GM20000 (cell line): ENCODE data around the gene PTK6.

Experiments used
- DNase-seq: peaks from one replicate; pipeline ENCODE4 v3.0.0; 2012; ENCODE audit warnings: low spot score
- TF ChIP-seq, protein P1 (sequence below): IDR thresholded peaks from 2 replicates; pipeline ENCODE4 v1.5.1; 2012; ENCODE audit warnings: mild to moderate bottlenecking, control low read depth; ENCODE audit errors: extremely low read depth, missing control alignments

Gene PTK6

DNA sequence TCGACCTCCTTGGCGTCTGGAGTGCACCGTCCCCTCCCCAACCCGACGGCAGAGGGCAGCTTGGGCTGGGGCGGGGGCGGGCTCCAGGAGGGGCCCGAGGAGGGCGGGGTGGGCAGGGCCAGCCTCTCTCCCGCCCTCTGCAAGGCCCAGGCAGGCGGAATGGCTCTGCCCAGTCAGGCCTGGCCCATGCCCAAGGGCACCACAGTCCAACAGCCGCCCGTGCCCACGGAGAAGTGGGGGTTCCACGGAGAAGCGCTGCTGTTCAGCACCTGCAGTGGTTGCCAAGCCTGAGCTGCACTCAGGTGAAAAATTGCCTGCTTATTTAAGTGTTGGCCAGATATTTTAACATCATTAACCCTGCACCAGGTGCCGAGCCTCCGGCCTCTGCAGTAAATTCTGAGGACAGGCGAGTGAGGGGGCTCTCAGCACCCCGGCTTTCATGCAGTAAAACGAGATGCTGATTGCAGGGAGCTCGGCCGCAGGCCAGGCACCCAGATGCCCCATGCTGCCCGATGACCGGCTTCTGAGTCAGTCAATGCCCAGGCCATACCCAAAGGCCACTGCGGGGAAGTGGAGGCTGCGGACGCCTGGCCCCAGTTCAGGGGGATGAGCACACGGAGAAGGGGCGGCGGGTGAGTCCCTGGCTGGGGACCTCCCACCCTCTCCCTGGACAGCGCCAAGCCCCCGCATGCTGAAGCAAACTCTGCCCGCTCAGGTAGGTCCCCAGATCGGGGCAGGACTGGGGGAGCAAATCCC, 10.7 kb upstream of the PTK6 start, which contains the start of gene SRMS:
Gene SRMS (minus strand): TSS at position 25 of the 756 bp plus-strand sequence. CDS start 286 bp downstream, outside the sequence.
- TF ChIP-seq, protein P1, sequence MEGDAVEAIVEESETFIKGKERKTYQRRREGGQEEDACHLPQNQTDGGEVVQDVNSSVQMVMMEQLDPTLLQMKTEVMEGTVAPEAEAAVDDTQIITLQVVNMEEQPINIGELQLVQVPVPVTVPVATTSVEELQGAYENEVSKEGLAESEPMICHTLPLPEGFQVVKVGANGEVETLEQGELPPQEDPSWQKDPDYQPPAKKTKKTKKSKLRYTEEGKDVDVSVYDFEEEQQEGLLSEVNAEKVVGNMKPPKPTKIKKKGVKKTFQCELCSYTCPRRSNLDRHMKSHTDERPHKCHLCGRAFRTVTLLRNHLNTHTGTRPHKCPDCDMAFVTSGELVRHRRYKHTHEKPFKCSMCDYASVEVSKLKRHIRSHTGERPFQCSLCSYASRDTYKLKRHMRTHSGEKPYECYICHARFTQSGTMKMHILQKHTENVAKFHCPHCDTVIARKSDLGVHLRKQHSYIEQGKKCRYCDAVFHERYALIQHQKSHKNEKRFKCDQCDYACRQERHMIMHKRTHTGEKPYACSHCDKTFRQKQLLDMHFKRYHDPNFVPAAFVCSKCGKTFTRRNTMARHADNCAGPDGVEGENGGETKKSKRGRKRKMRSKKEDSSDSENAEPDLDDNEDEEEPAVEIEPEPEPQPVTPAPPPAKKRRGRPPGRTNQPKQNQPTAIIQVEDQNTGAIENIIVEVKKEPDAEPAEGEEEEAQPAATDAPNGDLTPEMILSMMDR, result no peak
- no peak for DNase-seq

DNA sequence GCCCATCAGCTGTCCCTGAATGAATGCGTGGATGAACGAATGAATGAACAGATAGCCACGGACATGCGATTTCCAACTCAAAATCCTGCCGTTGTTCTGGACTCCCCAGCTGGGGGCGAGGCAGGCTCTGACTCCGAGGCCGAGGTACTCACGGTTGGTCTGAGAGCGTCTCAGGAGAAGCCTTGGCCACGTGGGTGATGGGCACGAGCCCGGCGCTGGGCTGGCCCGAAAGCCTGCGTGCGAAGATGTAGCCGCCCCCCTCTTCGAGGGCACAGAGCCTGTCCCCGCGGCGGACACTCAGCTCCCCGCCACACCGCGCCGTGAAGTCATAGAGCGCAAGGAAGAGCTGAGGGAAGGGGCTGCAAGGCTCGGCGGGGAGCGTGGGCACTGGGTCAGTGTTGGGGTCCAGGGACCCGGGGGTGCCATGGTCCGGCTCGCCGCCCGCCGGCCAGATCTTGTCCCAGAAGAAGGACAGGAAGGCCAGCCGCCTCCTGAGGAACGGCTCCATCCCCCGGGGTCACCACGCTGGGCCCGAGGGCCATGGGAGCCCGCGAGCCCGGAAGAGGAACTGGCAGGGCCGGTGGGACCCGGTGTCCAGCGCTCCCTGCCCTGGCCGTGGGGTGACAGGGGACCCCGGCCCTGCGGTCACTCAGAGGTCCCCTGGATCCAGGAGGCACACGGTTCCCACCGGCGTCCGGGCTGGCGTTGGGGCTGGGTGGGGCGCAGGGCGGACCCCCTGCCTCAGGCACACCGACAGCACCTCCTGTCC, 10.0 kb upstream of the PTK6 start:
- TF ChIP-seq, protein P1, result no peak

DNA sequence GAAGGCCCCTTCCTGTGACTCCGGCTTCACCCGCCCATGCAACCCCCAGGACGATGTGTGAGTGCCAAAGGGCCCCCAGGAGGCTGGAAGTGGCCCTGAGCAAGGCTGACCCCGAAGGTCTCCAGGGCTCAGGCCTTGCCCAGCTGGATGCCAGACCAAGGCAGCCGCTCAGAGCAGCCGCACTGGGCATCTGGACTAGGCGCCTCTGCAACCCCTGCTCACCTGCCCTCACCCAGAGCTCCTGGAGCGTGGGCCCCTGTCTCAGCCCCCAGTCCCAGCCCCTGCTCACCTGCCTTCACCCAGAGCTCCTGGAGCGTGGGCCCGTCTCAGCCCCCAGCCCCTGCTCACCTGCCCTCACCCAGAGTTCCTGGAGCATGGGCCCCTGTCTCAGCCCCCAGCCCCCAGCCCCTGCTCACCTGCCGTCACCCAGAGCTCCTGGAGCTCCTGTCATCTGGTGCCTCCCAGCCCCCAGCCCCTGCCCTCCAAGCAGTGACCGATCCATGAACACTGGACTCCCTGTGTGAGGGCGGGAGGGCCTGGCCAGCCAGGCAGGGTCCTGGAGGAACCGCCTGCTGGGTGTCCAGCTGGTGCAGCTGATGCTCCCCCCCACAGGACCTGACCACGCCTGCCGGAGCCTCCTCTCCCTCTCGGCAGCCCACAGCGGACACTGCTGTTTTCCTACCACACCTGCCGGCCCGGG, 9.2 kb upstream of the PTK6 start:
- TF ChIP-seq, protein P1, result no peak
- DNase-seq, result no peak

More for the DNA sequence above, 10.0 kb upstream of the PTK6 start:
- DNase-seq, result no peak

DNA sequence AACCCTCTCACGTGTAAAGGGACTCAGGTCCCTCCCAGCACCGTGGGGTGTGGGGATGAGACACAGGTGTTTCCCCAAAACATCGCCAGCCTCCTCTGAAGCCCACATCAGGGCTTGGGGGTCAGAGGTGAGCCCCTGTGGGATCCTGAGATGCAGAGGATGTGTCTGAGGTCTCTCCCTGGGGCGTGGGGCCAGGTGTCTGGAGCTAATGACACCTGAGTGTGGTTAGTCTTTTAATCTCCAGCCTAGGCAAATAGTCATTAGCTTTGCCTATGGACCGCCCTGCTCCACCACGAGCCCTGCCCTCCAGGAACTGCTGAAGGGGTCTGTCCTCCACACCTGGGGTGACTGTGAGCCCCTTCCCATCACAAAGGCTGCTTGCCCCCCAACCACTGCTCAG, 8.6 kb upstream of the PTK6 start:
- TF ChIP-seq, protein P1, result no peak

DNA sequence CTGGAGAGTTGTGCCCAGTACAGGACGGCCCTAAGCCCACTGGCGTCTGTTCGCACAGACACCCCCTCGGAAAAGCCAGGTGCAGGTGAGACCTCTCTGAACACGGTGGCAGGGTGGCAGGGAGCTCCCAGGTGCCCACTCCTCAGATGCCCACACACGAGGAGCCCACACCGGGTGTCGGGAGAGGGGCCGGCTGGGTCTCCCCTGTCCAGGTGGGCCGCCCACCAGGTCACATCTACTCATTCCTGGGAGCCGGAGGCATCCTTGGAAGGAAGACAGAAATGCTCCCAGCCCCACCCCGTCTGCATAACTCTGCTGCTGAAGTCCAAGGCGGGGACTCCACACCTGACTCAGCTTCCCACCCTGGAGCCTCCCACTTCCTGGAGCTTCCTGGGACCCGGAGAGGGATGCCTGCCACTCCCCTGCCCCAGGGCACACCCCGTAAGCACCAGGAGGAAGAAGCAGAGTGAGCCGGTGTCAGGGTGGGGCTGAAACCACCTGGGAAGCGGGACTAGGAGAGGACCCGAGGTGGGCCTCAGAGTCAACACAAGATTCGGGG, 7.9 kb upstream of the PTK6 start:
- TF ChIP-seq, protein P1, result no peak
- DNase-seq, result no peak

More for the DNA sequence above, 8.6 kb upstream of the PTK6 start:
- no peak for DNase-seq

DNA sequence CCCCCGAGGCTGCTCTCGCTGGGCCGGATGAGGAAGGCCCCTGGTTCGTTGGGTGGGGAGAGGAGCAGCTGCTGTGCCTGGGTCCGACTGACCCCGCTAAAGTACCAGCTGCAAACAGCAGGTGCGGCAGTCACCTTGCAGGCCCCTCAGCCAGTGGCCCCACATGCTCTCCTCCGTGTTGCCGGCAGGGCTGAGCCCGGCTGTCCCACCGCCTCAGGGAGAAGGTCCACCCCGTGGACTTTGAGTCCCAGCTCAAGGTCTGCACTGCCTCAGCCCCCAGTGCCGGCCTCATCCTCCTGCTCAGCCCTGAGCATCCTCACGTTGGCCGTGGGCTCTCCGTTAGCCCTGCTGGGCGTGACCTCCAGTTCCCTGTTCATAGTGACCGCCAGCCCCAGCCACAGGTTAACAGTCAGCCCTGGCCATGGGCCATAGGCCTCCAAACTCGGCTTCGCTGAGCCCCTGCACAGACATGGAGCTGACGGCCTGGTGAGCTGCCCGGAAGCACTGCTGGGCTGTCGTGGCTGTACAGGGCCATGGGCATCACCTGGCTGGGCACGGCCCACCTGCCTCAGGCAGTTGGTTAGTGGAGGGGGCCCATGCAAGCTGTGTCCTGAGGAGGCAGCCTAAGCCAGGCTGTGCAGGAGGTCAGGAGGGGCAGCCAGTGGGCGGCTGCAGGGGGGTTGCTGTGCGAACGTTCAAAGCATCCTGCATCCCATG, 7.2 kb upstream of the PTK6 start:
- TF ChIP-seq, protein P1, result no peak

More for the DNA sequence above, 7.2 kb upstream of the PTK6 start:
- DNase-seq, result no peak
